C4-2B (cell line): ENCODE measurements around the gene DAPK1.

ENCODE experiments used
- H3K27ac ChIP-seq: fragments of 450-650 bp; 2 replicates; pipeline ENCODE4 v1.5.1; 2017
- CTCF ChIP-seq: fragments of 450-650 bp; conservative IDR thresholded peaks from 2 replicates; pipeline ENCODE4 v1.5.1; 2017; ENCODE audit warnings: mild to moderate bottlenecking
- ZFX ChIP-seq: fragments of 450-650 bp; IDR thresholded peaks from 2 replicates; pipeline ENCODE4 v1.6.1; 2017

Gene DAPK1

GRCh38 chr9:87618931-87619330, 121.3 kb downstream of the DAPK1 start:
- H3K27ac ChIP-seq = no peak overlapping the region
- no peak for TF ChIP-seq CTCF
- no peak for TF ChIP-seq ZFX

- no peak overlapping the region for H3K27ac ChIP-seq
- TF ChIP-seq CTCF = no peak
Measured at GRCh38 chr9:87619346-87619745, 121.7 kb downstream of the DAPK1 start.

- no peak for TF ChIP-seq CTCF
- TF ChIP-seq ZFX = no peak
- no peak overlapping the region for H3K27ac ChIP-seq
Measured at GRCh38 chr9:87620731-87621322, 123.2 kb downstream of the DAPK1 start.

GRCh38 chr9:87622098-87622497, 124.4 kb downstream of the DAPK1 start:
- H3K27ac ChIP-seq = no peak overlapping the region
- TF ChIP-seq CTCF (no peak), ZFX (no peak)

GRCh38 chr9:87622923-87623322, 125.3 kb downstream of the DAPK1 start:
- no peak overlapping the region for H3K27ac ChIP-seq
- no peak for TF ChIP-seq ZFX
- no peak for TF ChIP-seq CTCF

GRCh38 chr9:87628346-87628745, 130.7 kb downstream of the DAPK1 start:
- no peak overlapping the region for H3K27ac ChIP-seq
- TF ChIP-seq ZFX (no peak), CTCF (no peak)

- no peak overlapping the region for H3K27ac ChIP-seq
- TF ChIP-seq ZFX (no peak), CTCF (no peak)
Measured at GRCh38 chr9:87629104-87629503, 131.4 kb downstream of the DAPK1 start.
